GM12892 (cell line): Measurements from ENCODE around the gene GADD45GIP1.

Experiments
- POLR2A ChIP-seq: IDR thresholded peaks from 2 replicates; pipeline ENCODE4 v1.6.1; 2011; ENCODE audit warnings: low read depth, low read length, control low read depth
- POLR2AphosphoS5 ChIP-seq: IDR thresholded peaks from 2 replicates; pipeline ENCODE4 v1.6.1; 2011; ENCODE audit warnings: low read depth, low read length, control low read depth
- TAF1 ChIP-seq: IDR thresholded peaks from 2 replicates; pipeline ENCODE4 v1.6.1; 2011; ENCODE audit warnings: low read depth, mild to moderate bottlenecking, control low read depth, low read length, borderline replicate concordance

- TF ChIP-seq POLR2AphosphoS5 (no peak), POLR2A (no peak), TAF1 (no peak)
Measured at GRCh38 chr19:12944104-12944674, 12.8 kb downstream of the GADD45GIP1 start.
